Neural cell (in vitro differentiated cells): Measurements from ENCODE around the gene NF1. TPM values are rescaled to one million over a fixed set of nuclear protein-coding genes. Genes with fewer than 3 reads are reported as not detected.

Experiments
- H2AFZ ChIP-seq: fragments of 200-600, 300-800 bp; sonication (generic), shearing (Covaris generic); 2 replicates; pipeline ENCODE4 v1.6.0; 2014; ENCODE audit warnings: low read depth, mild to moderate bottlenecking, antibody characterized with exemption, low read length, moderate library complexity
- H3F3A ChIP-seq: fragments of 200-600 bp; shearing (Covaris generic); 2 replicates; pipeline ENCODE4 v1.6.1; 2016; ENCODE audit warnings: mild to moderate bottlenecking, moderate library complexity, mixed read lengths, antibody characterized with exemption, low read length; ENCODE audit not compliant: insufficient read depth, poor library complexity, severe bottlenecking
- H3K27ac ChIP-seq: fragments of 200-600, 300-800 bp; sonication (generic), shearing (Covaris generic); 2 replicates; pipeline ENCODE4 v1.5.1; 2014; ENCODE audit warnings: mild to moderate bottlenecking, low read length, moderate library complexity
- H3K27me3 ChIP-seq: fragments of 300-800, 200-600 bp; sonication (generic), shearing (Covaris generic); 2 replicates; pipeline ENCODE4 v1.6.0; 2014; ENCODE audit warnings: mild to moderate bottlenecking, low read depth, low read length, moderate library complexity; ENCODE audit not compliant: insufficient read depth
- H3K36me3 ChIP-seq: fragments of 300-800, 200-600 bp; sonication (generic), shearing (Covaris generic); 2 replicates; pipeline ENCODE4 v1.5.1; 2014; ENCODE audit warnings: mild to moderate bottlenecking, antibody characterized with exemption, low read length, moderate library complexity; ENCODE audit not compliant: insufficient read depth
- H3K4me2 ChIP-seq: fragments of 300-800, 200-600 bp; sonication (generic), shearing (Covaris generic); 2 replicates; pipeline ENCODE4 v1.6.0; 2014; ENCODE audit warnings: mild to moderate bottlenecking, low read length
- H3K4me3 ChIP-seq: fragments of 300-800, 200-600 bp; sonication (generic), shearing (Covaris generic); 2 replicates; pipeline ENCODE4 v1.5.1; 2014; ENCODE audit warnings: mild to moderate bottlenecking, low read length, moderate library complexity
- H3K79me2 ChIP-seq: fragments of 200-600 bp; shearing (Covaris generic); replicated peaks from 2 replicates; pipeline ENCODE4 v1.6.0; 2014; ENCODE audit warnings: mild to moderate bottlenecking, low read length, moderate library complexity; ENCODE audit not compliant: insufficient read depth
- H3K9ac ChIP-seq: fragments of 300-800, 200-600 bp; sonication (generic), shearing (Covaris generic); 2 replicates; pipeline ENCODE4 v1.6.1; 2016; ENCODE audit warnings: mild to moderate bottlenecking, low read length, mixed read lengths
- H3K9me2 ChIP-seq: fragments of 200-600 bp; shearing (Covaris generic); 2 replicates; pipeline ENCODE4 v1.6.1; 2016; ENCODE audit warnings: mild to moderate bottlenecking, low read length, mixed read lengths; ENCODE audit not compliant: insufficient read depth
- H3K9me3 ChIP-seq: fragments of 200-600, 300-800 bp; sonication (generic), shearing (Covaris generic); 2 replicates; pipeline ENCODE4 v1.6.1; 2016; ENCODE audit warnings: mild to moderate bottlenecking, mixed run types, low read length, moderate library complexity, mixed read lengths
- H4K20me1 ChIP-seq: fragments of 200-600 bp; shearing (Covaris generic); 2 replicates; pipeline ENCODE4 v1.6.1; 2016; ENCODE audit warnings: mild to moderate bottlenecking, mixed run types; ENCODE audit not compliant: insufficient read depth
- EP300 ChIP-seq: fragments of 450-650 bp; conservative IDR thresholded peaks from 2 replicates; pipeline ENCODE4 v1.6.1; 2014; ENCODE audit warnings: antibody characterized with exemption, mild to moderate bottlenecking, moderate library complexity; ENCODE audit not compliant: poor library complexity, severe bottlenecking
- EZH2 ChIP-seq: fragments of 200-600, 300-800 bp; shearing (Covaris generic), sonication (generic); IDR thresholded peaks from 2 replicates; pipeline ENCODE4 v1.6.1; 2014; ENCODE audit warnings: antibody characterized with exemption, low read length, borderline replicate concordance, mild to moderate bottlenecking; ENCODE audit not compliant: insufficient read depth, poor library complexity, severe bottlenecking
- MXI1 ChIP-seq: fragments of 450-650 bp; conservative IDR thresholded peaks from 2 replicates; pipeline ENCODE4 v1.6.1; 2014; ENCODE audit warnings: antibody characterized with exemption, mild to moderate bottlenecking; ENCODE audit not compliant: poor library complexity, severe bottlenecking
- POLR2AphosphoS5 ChIP-seq: IDR thresholded peaks from 2 replicates; pipeline ENCODE4 v1.6.1; 2012
- RAD21 ChIP-seq: fragments of 450-650 bp; conservative IDR thresholded peaks from 2 replicates; pipeline ENCODE4 v1.6.1; 2014; ENCODE audit warnings: antibody characterized with exemption, mild to moderate bottlenecking, moderate library complexity
- REST ChIP-seq: IDR thresholded peaks from 2 replicates; pipeline ENCODE4 v1.6.1; 2012; ENCODE audit warnings: borderline replicate concordance
- SMC3 ChIP-seq: fragments of 450-650 bp; conservative IDR thresholded peaks from 2 replicates; pipeline ENCODE4 v1.6.1; 2014; ENCODE audit warnings: antibody characterized with exemption, mild to moderate bottlenecking, moderate library complexity; ENCODE audit not compliant: poor library complexity
- TAF1 ChIP-seq: IDR thresholded peaks from 2 replicates; pipeline ENCODE4 v1.6.1; 2012; ENCODE audit warnings: low read depth
- polyA plus RNA-seq: library from polyadenylated mRNA; depleted of rRNA; stranded (reverse); fragments of >200 nt; gene quantifications from 2 replicates; pipeline ENCODE4 v1.2.3, GENCODE V29; 2014
- TF ChIP-seq, protein P1 (sequence below): fragments of 450-650 bp; IDR thresholded peaks from 2 replicates; pipeline ENCODE4 v1.5.1; 2014; ENCODE audit warnings: antibody characterized with exemption, mild to moderate bottlenecking, moderate library complexity; ENCODE audit not compliant: poor library complexity, severe bottlenecking

Gene NF1
- polyA plus RNA-seq, 1 donor from 2014 or later, result 22.4 TPM

DNA sequence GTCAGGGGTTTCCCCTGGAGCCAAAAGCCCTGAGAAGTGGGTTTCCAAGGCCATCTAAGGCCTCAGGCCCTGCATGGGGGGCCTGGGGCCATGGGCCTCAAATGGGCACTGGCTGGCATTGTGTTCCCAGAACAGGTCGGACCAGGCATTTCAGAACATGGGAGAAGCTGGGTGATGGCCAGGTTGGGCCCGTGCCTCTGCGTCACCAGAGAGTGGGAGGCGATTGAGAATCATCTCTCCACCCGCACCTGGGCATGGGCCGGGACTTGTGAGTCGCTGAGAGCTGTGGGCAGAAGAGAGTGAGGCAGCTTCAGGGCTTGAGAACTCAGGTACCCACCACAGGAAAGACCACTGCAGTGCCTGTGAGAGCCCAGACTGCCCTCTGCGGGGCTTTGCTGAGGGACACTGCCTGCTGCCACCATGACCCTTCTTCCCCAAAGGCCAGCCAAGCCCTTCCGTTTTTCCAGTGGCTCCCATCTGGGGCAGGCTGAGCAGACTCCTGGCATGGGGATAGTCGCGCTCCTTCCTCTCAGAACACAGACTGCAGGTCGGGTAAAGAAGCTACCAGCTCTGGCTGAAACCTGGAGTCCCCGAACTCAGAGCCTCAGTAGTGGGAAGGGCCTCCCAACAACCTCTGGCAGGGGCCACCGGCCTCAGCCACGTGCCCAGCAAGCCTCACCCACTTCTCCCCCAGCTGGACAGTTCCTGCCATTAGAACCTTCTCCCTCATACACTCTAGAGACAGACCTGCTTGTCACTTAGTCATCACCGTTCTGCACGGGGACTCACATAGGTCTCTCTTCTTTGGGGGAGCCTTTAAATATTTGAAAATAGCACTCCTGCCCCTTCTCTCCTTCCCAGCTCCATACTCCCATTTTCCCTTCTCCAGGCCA lies 298.3 kb downstream of the NF1 start:
- Histone ChIP-seq H3K9me2 (no peaks in the 10 kb centered on the region), H3K79me2 (no peaks in the 10 kb centered on the region), H3K27ac (no peak overlapping the region), H3K27me3 (peaks cover 21% of the 10 kb centered on the region), H3F3A (no peaks in the 10 kb centered on the region), H4K20me1 (no peaks in the 10 kb centered on the region), H3K9me3 (no peaks in the 10 kb centered on the region), H3K4me2 (no peak overlapping the region), H2AFZ (no peak overlapping the region), H3K36me3 (no peaks in the 10 kb centered on the region), H3K4me3 (peak overlapping the region; percentile 63), H3K9ac (no peak overlapping the region)
- TF ChIP-seq, protein P1, sequence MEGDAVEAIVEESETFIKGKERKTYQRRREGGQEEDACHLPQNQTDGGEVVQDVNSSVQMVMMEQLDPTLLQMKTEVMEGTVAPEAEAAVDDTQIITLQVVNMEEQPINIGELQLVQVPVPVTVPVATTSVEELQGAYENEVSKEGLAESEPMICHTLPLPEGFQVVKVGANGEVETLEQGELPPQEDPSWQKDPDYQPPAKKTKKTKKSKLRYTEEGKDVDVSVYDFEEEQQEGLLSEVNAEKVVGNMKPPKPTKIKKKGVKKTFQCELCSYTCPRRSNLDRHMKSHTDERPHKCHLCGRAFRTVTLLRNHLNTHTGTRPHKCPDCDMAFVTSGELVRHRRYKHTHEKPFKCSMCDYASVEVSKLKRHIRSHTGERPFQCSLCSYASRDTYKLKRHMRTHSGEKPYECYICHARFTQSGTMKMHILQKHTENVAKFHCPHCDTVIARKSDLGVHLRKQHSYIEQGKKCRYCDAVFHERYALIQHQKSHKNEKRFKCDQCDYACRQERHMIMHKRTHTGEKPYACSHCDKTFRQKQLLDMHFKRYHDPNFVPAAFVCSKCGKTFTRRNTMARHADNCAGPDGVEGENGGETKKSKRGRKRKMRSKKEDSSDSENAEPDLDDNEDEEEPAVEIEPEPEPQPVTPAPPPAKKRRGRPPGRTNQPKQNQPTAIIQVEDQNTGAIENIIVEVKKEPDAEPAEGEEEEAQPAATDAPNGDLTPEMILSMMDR, result no peak
- TF ChIP-seq EP300, result no peak
- TF ChIP-seq POLR2AphosphoS5, result no peak
- no peak for TF ChIP-seq RAD21
- no peak for TF ChIP-seq REST

- no peak overlapping the region for H3K4me3 ChIP-seq
Measured at GRCh38 chr17:31393749-31394146, 299.0 kb downstream of the NF1 start.

More at GRCh38 chr17:31393749-31394146, 299.0 kb downstream of the NF1 start:
- Histone ChIP-seq H3F3A (no peaks in the 10 kb centered on the region), H3K36me3 (no peaks in the 10 kb centered on the region), H3K9me2 (no peaks in the 10 kb centered on the region), H4K20me1 (no peaks in the 10 kb centered on the region), H3K9ac (no peak overlapping the region), H3K9me3 (no peaks in the 10 kb centered on the region), H2AFZ (no peak overlapping the region), H3K27me3 (peaks cover 21% of the 10 kb centered on the region), H3K4me2 (no peak overlapping the region), H3K79me2 (no peaks in the 10 kb centered on the region), H3K27ac (no peak overlapping the region)
- TF ChIP-seq RAD21 (no peak), REST (no peak), TAF1 (no peak), MXI1 (no peak), EZH2 (no peak), SMC3 (no peak), POLR2AphosphoS5 (no peak), EP300 (no peak)
- TF ChIP-seq, protein P1, result no peak
